ENCODE results near the gene MKRN1. TPM values are rescaled to one million over a fixed set of nuclear protein-coding genes. Genes with fewer than 3 reads are reported as not detected.

MKRN1 gene
- total and polyA plus RNA-seq, 8 donors = 21.0 to 102 (median 49.8) TPM

GRCh38 chr7:140426130-140426529 lies 53.2 kb downstream of the MKRN1 start:
- no peak for TF ChIP-seq EP300 (IDR thresholded peaks at IDR 0.05)
- no peak for TF ChIP-seq POLR2A (IDR thresholded peaks at IDR 0.05)
- no peak for TF ChIP-seq POLR2AphosphoS5 (IDR thresholded peaks at IDR 0.05)
- TF ChIP-seq CTCF (IDR thresholded peaks at IDR 0.05) = no peak
- Histone ChIP-seq H3K4me3 (no peak overlapping the region), H3K27me3 (no peaks in the 10 kb centered on the region), H3K9me3 (no peaks in the 10 kb centered on the region), H3K27ac (no peak overlapping the region), H3K36me3 (peaks cover 0 to 7% (median 3%) of the 10 kb centered on the region in 4 donors), H3K4me1 (no peaks in the 10 kb centered on the region)
- no peak for DNase-seq
- intact Hi-C loops (cut with DNase I; ENCODE audit: low total_unique reads) = no loop called here
- 89 to 97% (median 95%) methylated on average over 5 to 6 of the region's 6 CpGs for WGBS, 5 donors

GRCh38 chr7:140425718-140426117 lies 53.6 kb downstream of the MKRN1 start:
- intact Hi-C loops (cut with DNase I; ENCODE audit: low total_unique reads) = no loop called here
- 83 to 89% (median 86%) methylated on average over 12 of the region's 12 CpGs for WGBS, 5 donors
- H3K9me3 ChIP-seq = no peaks in the 10 kb centered on the region
- no peak overlapping the region for H3K27ac ChIP-seq
- H3K4me1 ChIP-seq = no peaks in the 10 kb centered on the region
- H3K4me3 ChIP-seq = no peak overlapping the region
- peaks cover 0 to 7% (median 3%) of the 10 kb centered on the region in 4 donors for H3K36me3 ChIP-seq
- no peak for DNase-seq
- TF ChIP-seq EP300 (IDR thresholded peaks at IDR 0.05) (no peak), POLR2AphosphoS5 (IDR thresholded peaks at IDR 0.05) (no peak), POLR2A (IDR thresholded peaks at IDR 0.05) (no peak), CTCF (IDR thresholded peaks at IDR 0.05) (no peak)
- no peaks in the 10 kb centered on the region for H3K27me3 ChIP-seq

GRCh38 chr7:140423501-140423900 lies 55.8 kb downstream of the MKRN1 start:
- H3K36me3 ChIP-seq = peaks cover 0 to 7% (median 3%) of the 10 kb centered on the region in 4 donors
- no peaks in the 10 kb centered on the region for H3K27me3 ChIP-seq
- H3K27ac ChIP-seq = no peak overlapping the region
- TF ChIP-seq POLR2AphosphoS5 (IDR thresholded peaks at IDR 0.05) = no peak
- no peak for TF ChIP-seq POLR2A (IDR thresholded peaks at IDR 0.05)
- no peak for TF ChIP-seq CTCF (IDR thresholded peaks at IDR 0.05)
- TF ChIP-seq EP300 (IDR thresholded peaks at IDR 0.05) = no peak
- 93 to 98% (median 97%) methylated on average over 3 of the region's 3 CpGs for WGBS, 5 donors
- no peak for DNase-seq
- no peak overlapping the region for H3K4me3 ChIP-seq
- no peaks in the 10 kb centered on the region for H3K9me3 ChIP-seq
- intact Hi-C loops (cut with DNase I; ENCODE audit: low total_unique reads) = no loop called here
- H3K4me1 ChIP-seq = no peaks in the 10 kb centered on the region

GRCh38 chr7:140421521-140421920 lies 57.8 kb downstream of the MKRN1 start:
- H3K4me3 ChIP-seq = no peak overlapping the region
- H3K27ac ChIP-seq = no peak overlapping the region
- no peaks in the 10 kb centered on the region for H3K4me1 ChIP-seq
- DNase-seq = no peak
- 89 to 98% (median 95%) methylated on average over 2 of the region's 2 CpGs for WGBS, 5 donors
- TF ChIP-seq POLR2AphosphoS5 (IDR thresholded peaks at IDR 0.05) (no peak), POLR2A (IDR thresholded peaks at IDR 0.05) (no peak), EP300 (IDR thresholded peaks at IDR 0.05) (no peak), CTCF (IDR thresholded peaks at IDR 0.05) (no peak)
- H3K27me3 ChIP-seq = no peaks in the 10 kb centered on the region
- H3K9me3 ChIP-seq = no peaks in the 10 kb centered on the region
- intact Hi-C loops (cut with DNase I; ENCODE audit: low total_unique reads) = no loop called here
- H3K36me3 ChIP-seq = peaks cover 0 to 7% (median 3%) of the 10 kb centered on the region in 4 donors

Data from stomach (tissue), 9 donors.